CMK (cell line): ENCODE data around the gene HBEGF.

Experiments
- DNase-seq: peaks from one replicate; pipeline ENCODE4 v3.0.0-alpha.2; 2010; ENCODE audit warnings: low read depth

Gene HBEGF

GRCh38 chr5:140336388-140336787 is 10.0 kb downstream of the HBEGF start:
- DNase-seq = no peak

- no peak for DNase-seq
Observed at GRCh38 chr5:140331638-140332037, 14.8 kb downstream of the HBEGF start.

- DNase-seq = no peak
Observed at GRCh38 chr5:140329739-140330481, 16.5 kb downstream of the HBEGF start.

GRCh38 chr5:140328036-140328764 is 18.2 kb downstream of the HBEGF start:
- no peak for DNase-seq

- DNase-seq = no peak
Observed at GRCh38 chr5:140327589-140327988, 18.8 kb downstream of the HBEGF start.

- DNase-seq = no peak
Observed at GRCh38 chr5:140325486-140325885, 20.9 kb downstream of the HBEGF start.

- no peak for DNase-seq
Observed at GRCh38 chr5:140324617-140325241, 21.7 kb downstream of the HBEGF start.

DNA sequence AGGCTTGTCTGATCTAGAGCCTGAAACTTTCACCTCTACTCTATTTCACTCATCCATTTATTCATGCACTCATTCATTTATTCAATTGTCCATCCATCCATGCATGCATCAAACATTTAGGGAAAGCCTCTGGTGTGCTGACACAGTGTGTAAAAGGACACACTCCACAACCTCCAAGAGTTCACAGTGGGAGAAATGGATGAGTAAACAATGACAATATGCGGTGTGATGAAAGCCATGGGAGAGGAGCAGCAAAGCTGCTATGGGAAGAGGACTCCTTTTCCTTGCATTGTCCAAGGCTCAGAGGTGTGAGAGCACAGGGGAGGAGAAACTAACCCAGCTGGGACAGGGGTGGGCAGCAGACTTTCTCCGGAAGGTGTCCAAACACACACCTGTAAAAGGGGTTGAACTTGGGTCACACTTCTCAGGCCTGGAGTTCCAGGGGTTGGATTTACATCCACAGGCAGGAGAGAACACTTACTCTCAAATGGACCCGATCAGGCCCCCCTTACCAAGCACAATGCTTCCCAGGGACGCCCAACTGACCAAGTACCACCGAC is 22.3 kb downstream of the HBEGF start:
- DNase-seq = no peak

DNA sequence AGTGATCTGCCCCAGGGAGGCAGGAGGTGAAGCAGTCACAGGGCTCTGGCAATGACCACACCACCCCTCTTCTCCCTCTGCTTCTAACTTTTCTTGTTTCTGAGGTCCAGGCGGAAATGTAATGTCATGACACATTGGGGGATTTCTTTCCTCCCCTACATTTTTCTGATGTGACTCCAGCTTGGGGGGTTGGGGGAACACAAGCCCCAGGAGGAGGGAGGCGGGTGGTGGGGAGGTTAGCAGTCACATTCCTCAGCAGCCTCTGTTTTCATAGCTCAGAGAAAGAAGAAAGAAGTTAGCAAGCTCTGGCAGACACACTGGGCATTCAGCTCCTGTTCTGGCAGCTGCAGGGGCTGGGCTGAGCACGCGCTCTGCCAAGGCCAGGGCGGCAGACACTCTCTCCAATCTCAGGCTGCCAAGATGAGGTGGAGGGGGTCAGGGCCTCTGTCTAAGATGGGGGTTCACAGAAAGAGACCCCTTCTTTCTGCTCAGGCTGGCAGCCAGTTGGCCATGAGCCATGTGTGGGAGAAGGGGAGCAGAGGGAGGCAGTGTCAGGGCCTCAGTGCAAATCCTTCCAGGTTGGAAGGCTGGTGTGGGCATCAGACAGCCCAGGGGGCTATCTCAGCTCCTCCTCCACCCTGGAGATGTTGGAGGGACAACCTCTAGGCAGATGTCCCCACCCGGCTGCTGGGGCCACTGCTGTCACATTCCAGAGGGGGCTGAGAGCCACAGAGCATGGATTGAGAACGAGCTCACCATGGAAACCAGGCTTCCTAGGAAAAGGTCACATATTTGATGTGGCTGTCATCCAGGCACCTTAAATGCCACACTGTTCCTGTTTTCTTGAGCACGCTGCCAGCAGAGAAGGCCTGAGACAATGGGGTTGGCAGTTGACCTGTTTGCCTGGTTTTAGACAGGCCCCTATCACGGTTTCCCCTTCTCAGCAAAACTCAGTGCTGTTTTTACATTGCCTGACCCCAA is 23.4 kb downstream of the HBEGF start:
- DNase-seq = no peak

DNA sequence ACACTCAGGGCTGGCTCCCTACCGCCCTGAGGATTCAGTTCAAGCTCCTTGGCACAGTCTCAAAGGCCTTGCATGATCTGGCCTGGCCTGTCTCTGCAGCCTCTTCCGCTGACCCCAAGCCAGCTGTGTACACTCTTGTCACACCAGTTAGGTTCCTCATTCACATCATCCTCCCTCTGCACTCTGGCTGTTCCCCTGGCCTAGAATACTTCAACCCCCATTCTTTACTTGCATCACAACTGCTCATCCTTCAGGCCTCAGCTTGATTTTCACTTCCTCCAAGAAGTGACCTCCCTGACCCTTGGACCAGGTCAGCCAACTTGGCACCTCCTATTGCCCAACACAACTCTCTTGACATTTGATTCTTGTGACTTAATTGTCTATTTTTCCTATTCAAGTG is 24.6 kb downstream of the HBEGF start:
- DNase-seq = no peak

- no peak for DNase-seq
Observed at GRCh38 chr5:140319833-140320232, 26.6 kb downstream of the HBEGF start.

DNA sequence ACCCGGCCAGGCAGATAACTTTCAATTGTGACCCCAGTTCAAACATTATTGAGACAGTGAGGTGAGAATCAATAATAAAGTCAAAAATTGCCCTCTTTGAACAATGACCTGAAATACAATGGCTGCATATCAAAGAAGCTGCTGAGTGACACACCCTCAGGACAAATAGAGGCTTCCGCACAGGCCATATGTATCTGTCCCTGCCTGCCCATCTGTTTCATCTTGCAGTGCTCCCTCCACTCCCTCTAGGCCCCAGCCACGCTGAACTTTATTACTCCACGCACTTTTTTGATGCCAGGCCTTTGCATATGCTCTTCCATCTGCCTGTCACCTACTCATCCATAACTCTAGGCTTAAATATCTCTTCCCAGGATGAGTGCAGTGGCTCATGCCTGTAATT is 27.6 kb downstream of the HBEGF start:
- no peak for DNase-seq

DNA sequence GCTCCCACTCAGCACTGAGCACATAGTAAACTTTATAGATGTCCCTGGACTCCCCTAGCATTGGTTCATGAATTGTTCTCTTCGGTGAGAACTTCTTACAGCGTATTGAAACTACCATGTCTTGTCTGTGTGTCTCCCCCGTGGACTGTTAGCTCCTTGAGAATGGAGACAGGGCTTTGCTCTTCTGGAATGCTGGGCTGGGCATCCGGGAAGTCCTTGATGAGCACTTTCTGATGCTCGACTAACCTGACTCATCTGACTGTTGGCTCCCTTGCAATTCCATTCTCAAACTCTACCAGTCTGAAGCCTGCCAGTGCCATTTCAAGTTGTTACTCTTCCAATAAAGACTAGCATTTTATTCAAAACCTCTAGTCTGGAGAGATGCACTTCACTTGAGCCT is 28.5 kb downstream of the HBEGF start:
- DNase-seq = no peak

DNA sequence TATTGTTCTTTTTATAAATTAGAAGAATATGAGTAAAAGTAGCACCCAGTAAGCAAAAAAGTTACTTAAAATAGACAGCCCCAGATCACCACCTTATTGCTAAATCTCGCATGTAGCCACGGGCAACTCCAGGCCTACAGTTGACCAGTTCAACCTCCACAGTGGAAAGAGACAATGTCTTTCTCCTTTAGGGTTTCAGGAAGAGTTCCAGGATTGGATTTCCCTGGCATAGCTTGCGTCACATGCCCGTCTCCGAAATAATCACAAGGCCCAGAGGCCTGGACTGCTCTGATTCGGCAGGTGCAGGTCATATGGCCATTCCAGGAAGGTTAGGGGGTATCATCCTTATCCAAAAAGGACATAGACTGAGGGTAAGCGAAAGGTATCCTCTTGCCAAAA is 33.6 kb downstream of the HBEGF start:
- DNase-seq = no peak

GRCh38 chr5:140312067-140312790 is 34.2 kb downstream of the HBEGF start:
- no peak for DNase-seq

DNA sequence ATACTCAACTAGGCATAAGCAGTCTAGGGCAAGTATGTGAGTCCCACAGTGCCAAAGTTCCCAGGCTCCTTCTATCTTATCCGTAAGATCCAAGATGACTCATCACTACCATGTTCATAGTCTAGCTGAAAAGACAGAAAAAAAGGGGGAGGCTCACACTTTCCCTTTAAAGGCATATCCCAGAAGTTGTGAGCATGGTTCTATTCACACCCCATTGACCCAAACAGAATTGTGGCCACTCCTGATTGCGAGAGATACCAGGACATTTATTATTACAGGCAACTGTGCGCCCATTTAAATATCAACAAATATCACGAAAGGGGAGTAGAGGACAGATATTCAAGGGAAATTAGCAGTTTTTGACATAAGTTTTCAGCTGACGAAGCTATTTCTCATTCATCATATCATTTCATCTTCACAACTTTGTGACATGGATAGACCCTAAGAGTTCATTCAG is 35.4 kb downstream of the HBEGF start:
- no peak for DNase-seq

GRCh38 chr5:140310434-140310833 is 36.0 kb downstream of the HBEGF start:
- DNase-seq = no peak

DNA sequence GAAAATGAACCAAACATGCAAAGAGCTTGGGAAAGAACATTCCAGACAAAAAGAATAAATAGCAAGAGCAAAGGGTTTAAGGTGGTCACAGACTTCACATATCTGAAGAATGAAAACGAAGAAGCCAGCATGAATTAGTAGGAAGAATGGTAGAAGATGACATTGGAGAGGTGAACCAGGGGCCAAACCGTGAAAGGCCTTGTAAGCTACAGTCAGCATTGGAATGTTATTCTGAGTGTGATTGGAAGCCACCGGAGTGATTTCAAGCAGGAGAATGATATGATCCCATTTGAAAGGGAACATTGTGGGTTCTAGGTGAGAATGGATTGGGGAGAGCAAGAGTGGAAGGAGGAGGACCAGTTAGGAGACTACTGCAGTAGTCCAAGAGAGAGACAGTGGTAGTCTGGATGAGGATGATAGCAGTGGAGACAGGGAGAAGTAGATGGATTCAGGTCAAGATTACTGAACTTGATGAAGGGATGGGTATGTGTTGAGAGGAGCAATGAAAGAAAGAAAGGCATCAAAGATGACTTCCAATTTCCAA is 36.6 kb downstream of the HBEGF start:
- no peak for DNase-seq

DNA sequence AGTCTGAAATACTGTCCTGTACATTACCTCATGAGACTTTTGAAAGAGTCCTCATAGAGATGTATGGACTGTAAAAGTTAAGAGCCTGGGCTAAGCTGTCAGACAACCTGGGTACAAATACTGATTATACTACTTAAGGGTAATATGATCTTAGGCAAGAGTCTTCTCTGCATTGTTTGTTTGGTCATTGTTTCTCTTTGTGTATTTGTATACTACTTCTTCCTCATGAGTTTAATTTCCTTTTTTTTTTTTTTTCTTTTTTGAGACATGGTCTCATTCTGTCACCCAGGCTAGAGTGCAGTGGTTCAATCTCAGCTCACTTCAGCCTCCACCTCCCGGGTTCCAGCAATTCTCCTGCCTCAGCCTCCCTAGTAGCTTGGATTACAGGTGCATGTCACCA is 40.9 kb downstream of the HBEGF start:
- no peak for DNase-seq

GRCh38 chr5:140303966-140304365 is 42.4 kb downstream of the HBEGF start:
- DNase-seq = no peak
